ENCODE measurements around the gene ENAH. TPM values are rescaled to one million over a fixed set of nuclear protein-coding genes. Genes with fewer than 3 reads are reported as not detected.

The ENAH gene
- total RNA-seq, 1 experiment from 2014 or later: 285 TPM

GRCh38 chr1:225493591-225494246 lies 159.2 kb downstream of the ENAH start:
- no peak overlapping the region for H2BK5ac ChIP-seq (ENCODE audit: insufficient read length, low read length)
- no peak for DNase-seq
- no peaks in the 10 kb centered on the region for H3K9me3 Mint-ChIP-seq
- H3K9ac ChIP-seq (ENCODE audit: extremely low read depth, insufficient read length, low read length): no peak overlapping the region
- no peak overlapping the region for H3K18ac ChIP-seq (ENCODE audit: insufficient read length, low read depth, low read length)
- no peak overlapping the region for H4K91ac ChIP-seq (ENCODE audit: insufficient read length, low read depth, low read length)
- H2BK12ac ChIP-seq (ENCODE audit: insufficient read length, low read depth, low read length): no peak overlapping the region
- no peaks in the 10 kb centered on the region for H4K20me1 ChIP-seq (ENCODE audit: control insufficient read depth, insufficient read depth, insufficient read length)
- H3K79me1 ChIP-seq (ENCODE audit: insufficient read depth, low read depth, low read length, poor library complexity, severe bottlenecking): no peaks in the 10 kb centered on the region
- no peak overlapping the region for H3K14ac ChIP-seq (ENCODE audit: insufficient read depth, low read length)
- no peak overlapping the region for H2AFZ ChIP-seq (ENCODE audit: low read length)
- H3K9me3 ChIP-seq (ENCODE audit: control insufficient read depth, low read depth, low read length): no peaks in the 10 kb centered on the region
- TF ChIP-seq, protein P1, sequence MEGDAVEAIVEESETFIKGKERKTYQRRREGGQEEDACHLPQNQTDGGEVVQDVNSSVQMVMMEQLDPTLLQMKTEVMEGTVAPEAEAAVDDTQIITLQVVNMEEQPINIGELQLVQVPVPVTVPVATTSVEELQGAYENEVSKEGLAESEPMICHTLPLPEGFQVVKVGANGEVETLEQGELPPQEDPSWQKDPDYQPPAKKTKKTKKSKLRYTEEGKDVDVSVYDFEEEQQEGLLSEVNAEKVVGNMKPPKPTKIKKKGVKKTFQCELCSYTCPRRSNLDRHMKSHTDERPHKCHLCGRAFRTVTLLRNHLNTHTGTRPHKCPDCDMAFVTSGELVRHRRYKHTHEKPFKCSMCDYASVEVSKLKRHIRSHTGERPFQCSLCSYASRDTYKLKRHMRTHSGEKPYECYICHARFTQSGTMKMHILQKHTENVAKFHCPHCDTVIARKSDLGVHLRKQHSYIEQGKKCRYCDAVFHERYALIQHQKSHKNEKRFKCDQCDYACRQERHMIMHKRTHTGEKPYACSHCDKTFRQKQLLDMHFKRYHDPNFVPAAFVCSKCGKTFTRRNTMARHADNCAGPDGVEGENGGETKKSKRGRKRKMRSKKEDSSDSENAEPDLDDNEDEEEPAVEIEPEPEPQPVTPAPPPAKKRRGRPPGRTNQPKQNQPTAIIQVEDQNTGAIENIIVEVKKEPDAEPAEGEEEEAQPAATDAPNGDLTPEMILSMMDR (conservative IDR thresholded peaks at IDR 0.05): no peak
- H3K4me1 ChIP-seq (ENCODE audit: insufficient read depth, low read length): no peaks in the 10 kb centered on the region; the same call in 1 of the 2 replicates
- H3K4me3 Mint-ChIP-seq: no peak overlapping the region
- H3K27ac ChIP-seq (ENCODE audit: insufficient read length, low read depth, low read length): no peak overlapping the region
- no peak overlapping the region for H4K5ac ChIP-seq (ENCODE audit: insufficient read length, low read depth, low read length)
- H2AK5ac ChIP-seq (ENCODE audit: insufficient read length, low read length): no peak overlapping the region
- WGBS (ENCODE audit: extremely low coverage, insufficient read length, low lambda C conversion rate): no CpG with 5 or more reads among the region's 6 CpGs
- no peak overlapping the region for H3K23ac ChIP-seq (ENCODE audit: insufficient read length, low read depth, low read length)
- H3K27me3 ChIP-seq (ENCODE audit: insufficient read depth, low read length): no peaks in the 10 kb centered on the region
- no peak overlapping the region for H3T11ph ChIP-seq (ENCODE audit: low read length)
- no peak overlapping the region for H2BK120ac ChIP-seq (ENCODE audit: low read depth, low read length, poor library complexity, severe bottlenecking)
- H4K8ac ChIP-seq (replicated peaks; ENCODE audit: insufficient read length, low read depth, low read length): no peak overlapping the region
- no peak overlapping the region for H2BK20ac ChIP-seq (ENCODE audit: low read depth, low read length, poor library complexity, severe bottlenecking)
- no peak overlapping the region for H3K4me2 ChIP-seq (ENCODE audit: insufficient read depth, insufficient read length, low read length)
- no peak overlapping the region for H3K56ac ChIP-seq (ENCODE audit: insufficient read length, low read depth, low read length)
- H3K27me3 Mint-ChIP-seq (ENCODE audit: low read depth): no peaks in the 10 kb centered on the region
- peak overlapping the region in 1 of 3 experiments; percentile 40; a peak in 1 of 7 replicates for H3K27ac Mint-ChIP-seq
- H3K79me2 ChIP-seq (ENCODE audit: insufficient read depth, low read length): no peaks in the 10 kb centered on the region
- H3K23me2 ChIP-seq (ENCODE audit: insufficient read length, low read depth, low read length, poor library complexity, severe bottlenecking): no peaks in the 10 kb centered on the region
- peaks cover 5 to 37% (median 33%) of the 10 kb centered on the region in 3 experiments; a peak in 6 of 7 replicates for H3K36me3 Mint-ChIP-seq (ENCODE audit: insufficient read depth in 1 of 3, low read depth in 3 of 3)
- peaks cover 6 to 13% of the 10 kb centered on the region in 2 experiments; a peak in 3 of 4 replicates for H3K4me1 Mint-ChIP-seq
- no peak overlapping the region for H2BK15ac ChIP-seq (ENCODE audit: low read depth, low read length)
- no peak overlapping the region for H3K4ac ChIP-seq (ENCODE audit: low read depth, low read length)
